Measurements from ENCODE around the gene ITGAV.

- TF ChIP-seq CTCF (IDR thresholded peaks at IDR 0.05), result no peak
- no peak for TF ChIP-seq EP300 (IDR thresholded peaks at IDR 0.05)
Observed at GRCh38 chr2:186709529-186710450, 119.9 kb downstream of the ITGAV start.

Data from esophagus muscularis mucosa (tissue), 3 donors.